Measurements from ENCODE around the gene WDR7. TPM values are rescaled to one million over a fixed set of nuclear protein-coding genes. Genes with fewer than 3 reads are reported as not detected.

The WDR7 gene
- total and polyA plus RNA-seq, 2 of the 4 experiments (the other 2 are of a cell fraction) = 3.7 to 23.3 TPM

- Histone ChIP-seq H2BK15ac (ENCODE audit: low read depth, low read length) (no peak overlapping the region), H4K20me1 (ENCODE audit: insufficient read depth, low read length) (no peaks in the 10 kb centered on the region), H3K56ac (ENCODE audit: extremely low read depth, insufficient read depth, low read length) (no peak overlapping the region), H3K23ac (ENCODE audit: low read depth, low read length) (no peak overlapping the region), H3K36me3 (ENCODE audit: control insufficient read depth, insufficient read depth, low read length) (no peaks in the 10 kb centered on the region), H3K9me3 (ENCODE audit: control insufficient read depth, insufficient read depth, low read length) (no peaks in the 10 kb centered on the region), H3K27me3 (ENCODE audit: control insufficient read depth, insufficient read depth, low read length) (no peaks in the 10 kb centered on the region; the same call in none of the 2 replicates), H3K4me2 (ENCODE audit: low read depth, low read length) (no peak overlapping the region), H2AK5ac (ENCODE audit: low read depth, low read length) (no peak overlapping the region), H3K4ac (ENCODE audit: low read depth, low read length) (no peak overlapping the region), H2AFZ (replicated peaks; ENCODE audit: low read length, poor library complexity) (no peak overlapping the region), H3K9me1 (ENCODE audit: insufficient read depth, low read length) (no peaks in the 10 kb centered on the region), H4K8ac (ENCODE audit: low read depth in 2 of 2, low read length in 2 of 2) (no peak overlapping the region), H3K4me3 (ENCODE audit: insufficient read depth, low read depth, low read length) (no peak overlapping the region), H4K5ac (ENCODE audit: low read depth, low read length) (no peak overlapping the region), H2BK120ac (ENCODE audit: low read depth, low read length) (no peak overlapping the region), H4K91ac (ENCODE audit: insufficient read depth, low read depth, low read length) (no peak overlapping the region), H3K27ac (ENCODE audit: insufficient read depth, low read length) (no peak overlapping the region), H2AK9ac (replicated peaks; ENCODE audit: low read depth, low read length, poor library complexity) (no peak overlapping the region), H3K4me1 (ENCODE audit: control insufficient read depth, insufficient read depth, low read length) (no peaks in the 10 kb centered on the region), H2BK5ac (ENCODE audit: low read depth, low read length, poor library complexity, severe bottlenecking) (no peak overlapping the region), H3K79me1 (ENCODE audit: low read depth in 1 of 2, low read length in 2 of 2) (no peaks in the 10 kb centered on the region), H3K18ac (ENCODE audit: low read depth, low read length) (no peak overlapping the region), H3K14ac (replicated peaks; ENCODE audit: low read depth, low read length) (no peak overlapping the region), H3K9ac (ENCODE audit: low read depth, low read length) (no peak overlapping the region), H2BK20ac (ENCODE audit: low read depth, low read length) (no peak overlapping the region)
- TF ChIP-seq CHD1 (IDR thresholded peaks at IDR 0.05; ENCODE audit: low read depth, low read length) (no peak), FOS (IDR thresholded peaks at IDR 0.05; ENCODE audit: low read depth, low read length) (no peak), MXI1 (IDR thresholded peaks at IDR 0.05; ENCODE audit: borderline replicate concordance, low read depth, low read length) (no peak), RCOR1 (IDR thresholded peaks at IDR 0.05; ENCODE audit: insufficient replicate concordance, low read length) (no peak), RAD21 (IDR thresholded peaks at IDR 0.05; ENCODE audit: low read length) (no peak), RFX5 (IDR thresholded peaks at IDR 0.05; ENCODE audit: low read depth, low read length) (no peak), CTCF (conservative IDR thresholded peaks at IDR 0.05; ENCODE audit: low read depth, low read length) (no peak), USF2 (IDR thresholded peaks at IDR 0.05; ENCODE audit: low read depth, low read length) (no peak), CEBPB (IDR thresholded peaks at IDR 0.05; ENCODE audit: low read depth, low read length) (no peak), MAFK (IDR thresholded peaks at IDR 0.05; ENCODE audit: low read depth, low read length) (no peak), ELK1 (IDR thresholded peaks at IDR 0.05; ENCODE audit: borderline replicate concordance, low read depth, low read length) (no peak)
- ATAC-seq (ENCODE audit: low read depth) (no peak), DNase-seq (no peak)
- intact Hi-C loops (cut with micrococcal nuclease) (no loop called here), in situ Hi-C loops (cut with MboI; ENCODE audit: low sequenced_read_pairs) (no loop called here), dilution Hi-C loops (cut with HindIII; ENCODE audit: low sequenced_read_pairs, unreplicated experiment) (no loop called here)
- ChIA-PET CTCF (no interaction called here), POLR2A (ENCODE audit: unreplicated experiment) (no interaction called here)
- WGBS, 2 experiments (ENCODE audit: extremely low coverage in 2 of 2, insufficient read length in 1 of 2) = 100% methylated on average over 1 of the region's 2 CpGs; no CpG with 5 or more reads in 1 of the 2 experiments
- BruUV-seq (replicated peaks) = no TSS peak
Measured at GRCh38 chr18:57083485-57083884, 432.3 kb downstream of the WDR7 start.
